ENCODE measurements around the gene CEP104.

GRCh38 chr1:3787349-3787715 is 69.7 kb downstream of the CEP104 start:
- TF ChIP-seq CTCF (IDR thresholded peaks at IDR 0.05 in 8 of 11, conservative IDR thresholded peaks at IDR 0.05 in 3 of 11) (no peak), POLR2AphosphoS5 (IDR thresholded peaks at IDR 0.05) (no peak), POLR2A (IDR thresholded peaks at IDR 0.05) (no peak)

All from spleen (tissue), 7 donors.